ENCODE data around the gene TMEM117. TPM values are rescaled to one million over a fixed set of nuclear protein-coding genes. Genes with fewer than 3 reads are reported as not detected.

The TMEM117 gene
- total RNA-seq, 2 donors from 2014 or later, result 0.79 to 1.4 TPM

GRCh38 chr12:44335030-44335429 is 499.1 kb downstream of the TMEM117 start:
- Mint-ChIP-seq H3K4me3 (no peak overlapping the region), H3K4me1 (peaks cover 9% of the 10 kb centered on the region), H3K27me3 (ENCODE audit: insufficient read depth) (peaks cover 14% of the 10 kb centered on the region), H3K9me3 (peaks cover 13% of the 10 kb centered on the region), H3K27ac (no peak overlapping the region), H3K36me3 (ENCODE audit: low read depth) (peaks cover 3% of the 10 kb centered on the region)
- Histone ChIP-seq H3K4me1 (ENCODE audit: control insufficient read depth, insufficient read depth, low read length) (peaks cover 6% of the 10 kb centered on the region), H3K9ac (ENCODE audit: extremely low read depth, low read length, poor library complexity, severe bottlenecking) (no peak overlapping the region), H3K36me3 (ENCODE audit: control insufficient read depth, insufficient read depth, low read length) (no peaks in the 10 kb centered on the region), H3K27ac (ENCODE audit: low read depth, low read length) (no peak overlapping the region), H3K4me3 (ENCODE audit: low read length) (no peak overlapping the region), H3K9me3 (ENCODE audit: control insufficient read depth, low read length) (peaks cover 12% of the 10 kb centered on the region), H3K27me3 (ENCODE audit: control insufficient read depth, insufficient read depth, low read length, poor library complexity, severe bottlenecking) (peaks cover 7% of the 10 kb centered on the region)
- DNase-seq, result no peak
- no peak for TF ChIP-seq CTCF (conservative IDR thresholded peaks at IDR 0.05)

DNA sequence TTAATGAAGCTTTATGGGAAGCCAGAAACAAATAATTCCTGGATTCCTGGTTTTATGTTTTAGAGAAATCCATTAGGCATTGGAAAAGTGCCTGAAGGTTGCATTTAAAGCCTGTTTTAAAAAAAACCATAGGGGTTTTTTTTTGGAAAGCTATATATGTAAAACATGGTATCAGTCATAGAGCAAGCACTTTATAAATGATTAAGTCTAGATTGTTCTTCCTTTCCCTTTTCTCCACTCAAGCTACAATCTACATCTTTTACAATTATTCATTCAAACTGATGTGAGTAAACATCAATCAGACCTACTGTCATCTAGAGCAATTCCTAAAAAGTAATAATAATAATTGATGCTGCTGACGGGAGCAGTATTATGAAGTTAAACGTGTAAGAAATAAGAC is 500.7 kb downstream of the TMEM117 start:
- Histone ChIP-seq H3K27me3 (ENCODE audit: control insufficient read depth, insufficient read depth, low read length, poor library complexity, severe bottlenecking) (peaks cover 7% of the 10 kb centered on the region), H3K9ac (ENCODE audit: extremely low read depth, low read length, poor library complexity, severe bottlenecking) (no peak overlapping the region), H3K36me3 (ENCODE audit: control insufficient read depth, insufficient read depth, low read length) (no peaks in the 10 kb centered on the region), H3K9me3 (ENCODE audit: control insufficient read depth, low read length) (peaks cover 12% of the 10 kb centered on the region), H3K4me3 (ENCODE audit: low read length) (no peak overlapping the region), H3K4me1 (ENCODE audit: control insufficient read depth, insufficient read depth, low read length) (no peaks in the 10 kb centered on the region), H3K27ac (ENCODE audit: low read depth, low read length) (no peak overlapping the region)
- Mint-ChIP-seq H3K27ac (no peak overlapping the region), H3K4me3 (no peak overlapping the region), H3K36me3 (ENCODE audit: low read depth) (peaks cover 3% of the 10 kb centered on the region), H3K9me3 (peaks cover 13% of the 10 kb centered on the region), H3K27me3 (ENCODE audit: insufficient read depth) (peaks cover 14% of the 10 kb centered on the region), H3K4me1 (peaks cover under 1% of the 10 kb centered on the region)
- DNase-seq, result no peak
- 91 to 100% methylated on average over 2 of the region's 2 CpGs for WGBS, 2 experiments (ENCODE audit: insufficient coverage in 1 of 2, insufficient read length in 1 of 2)
- TF ChIP-seq CTCF (conservative IDR thresholded peaks at IDR 0.05), result no peak

DNA sequence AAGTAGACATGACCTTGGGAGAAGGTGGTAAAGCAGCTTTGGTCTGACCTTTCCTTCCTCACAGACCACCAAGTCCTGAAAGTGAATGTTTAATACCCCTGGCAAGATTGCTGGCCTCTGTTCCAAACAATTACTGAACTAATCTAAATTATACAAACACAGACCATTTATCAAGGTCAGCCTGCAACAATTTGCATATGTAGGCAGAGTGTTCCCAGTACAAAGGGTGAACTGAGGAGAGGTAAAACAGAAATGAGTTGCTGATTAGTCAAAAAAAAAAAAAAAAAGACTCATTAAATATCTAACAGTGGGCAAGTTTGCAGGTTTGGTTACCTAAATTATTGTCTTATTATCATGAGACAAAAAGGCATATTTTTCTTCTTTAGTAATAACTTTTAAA is 506.5 kb downstream of the TMEM117 start:
- H3K9me3 Mint-ChIP-seq, result no peaks in the 10 kb centered on the region

More for the DNA sequence above, 506.5 kb downstream of the TMEM117 start:
- no peaks in the 10 kb centered on the region for H3K36me3 ChIP-seq (ENCODE audit: control insufficient read depth, insufficient read depth, low read length)
- H3K27ac ChIP-seq (ENCODE audit: low read depth, low read length), result no peak overlapping the region
- Mint-ChIP-seq H3K27me3 (ENCODE audit: insufficient read depth) (no peaks in the 10 kb centered on the region), H3K36me3 (ENCODE audit: low read depth) (no peaks in the 10 kb centered on the region), H3K4me1 (no peaks in the 10 kb centered on the region), H3K4me3 (no peak overlapping the region), H3K27ac (no peak overlapping the region)
- no peaks in the 10 kb centered on the region for H3K27me3 ChIP-seq (ENCODE audit: control insufficient read depth, insufficient read depth, low read length, poor library complexity, severe bottlenecking)
- H3K9ac ChIP-seq (ENCODE audit: extremely low read depth, low read length, poor library complexity, severe bottlenecking), result no peak overlapping the region
- no peak for DNase-seq
- TF ChIP-seq CTCF (conservative IDR thresholded peaks at IDR 0.05), result no peak
- no peaks in the 10 kb centered on the region for H3K4me1 ChIP-seq (ENCODE audit: control insufficient read depth, insufficient read depth, low read length)
- H3K4me3 ChIP-seq (ENCODE audit: low read length), result no peak overlapping the region
- no peaks in the 10 kb centered on the region for H3K9me3 ChIP-seq (ENCODE audit: control insufficient read depth, low read length)

Measured in endodermal cell (in vitro differentiated cells).